ENCODE results near the gene ACBD7. TPM values are rescaled to one million over a fixed set of nuclear protein-coding genes. Genes with fewer than 3 reads are reported as not detected.

Gene ACBD7
- total RNA-seq, 1 experiment from 2014 or later = 5.9 TPM

- no peak overlapping the region for H3K27ac ChIP-seq
- TF ChIP-seq CTCF (conservative IDR thresholded peaks at IDR 0.05) = no peak
- no peak for TF ChIP-seq EZH2 (IDR thresholded peaks at IDR 0.05; ENCODE audit: low read depth)
- H3K4me2 ChIP-seq = no peak overlapping the region
- no peaks in the 10 kb centered on the region for H3K9me3 ChIP-seq (ENCODE audit: insufficient read depth, low read depth)
- H3K9me2 ChIP-seq (ENCODE audit: insufficient read depth) = no peaks in the 10 kb centered on the region
- no peak for DNase-seq
- H3K4me1 ChIP-seq (replicated peaks; ENCODE audit: insufficient read depth) = no peaks in the 10 kb centered on the region; the same call in none of the 2 replicates
- intact Hi-C loops (cut with micrococcal nuclease; ENCODE audit: unreplicated experiment) = loop anchor here (10.0 kb wide), 1 partner anchor 1307 kb away; no protein-coding TSS in a partner anchor
- no peaks in the 10 kb centered on the region for H4K20me1 ChIP-seq (ENCODE audit: insufficient read depth)
- no peaks in the 10 kb centered on the region for H3K36me3 ChIP-seq (ENCODE audit: low read depth)
- no peaks in the 10 kb centered on the region for H3K79me2 ChIP-seq (ENCODE audit: low read depth)
- H3K4me3 ChIP-seq = no peak overlapping the region
- H3K27me3 ChIP-seq (ENCODE audit: insufficient read depth, low read depth) = no peaks in the 10 kb centered on the region
- BruUV-seq (replicated peaks) = no TSS peak
- POLR2A ChIA-PET (ENCODE audit: unreplicated experiment) = no interaction called here
- no peak overlapping the region for H2AFZ ChIP-seq
- H3F3A ChIP-seq (ENCODE audit: insufficient read depth, low read depth) = no peaks in the 10 kb centered on the region; the same call in 1 of the 2 replicates
- CTCF ChIA-PET = no interaction called here
Measured at GRCh38 chr10:15091418-15091817, 2.8 kb upstream of the ACBD7 start.

- Histone ChIP-seq H3K4me3 (peak overlapping the region; percentile 58), H3K4me2 (peak overlapping the region; percentile 89), H3F3A (ENCODE audit: insufficient read depth, low read depth) (peaks cover 4% of the 10 kb centered on the region; the same call in 1 of the 2 replicates), H3K79me2 (ENCODE audit: low read depth) (no peaks in the 10 kb centered on the region), H3K27me3 (ENCODE audit: insufficient read depth, low read depth) (no peaks in the 10 kb centered on the region), H3K9me2 (ENCODE audit: insufficient read depth) (no peaks in the 10 kb centered on the region), H4K20me1 (ENCODE audit: insufficient read depth) (no peaks in the 10 kb centered on the region), H3K36me3 (ENCODE audit: low read depth) (no peaks in the 10 kb centered on the region), H3K9me3 (ENCODE audit: insufficient read depth, low read depth) (no peaks in the 10 kb centered on the region), H3K4me1 (replicated peaks; ENCODE audit: insufficient read depth) (peaks cover 10% of the 10 kb centered on the region), H2AFZ (peak overlapping the region; percentile 82), H3K27ac (peak overlapping the region; percentile 44)
- intact Hi-C loops (cut with micrococcal nuclease; ENCODE audit: unreplicated experiment) = loop anchor here (1.0 kb wide), 2 partner anchors 93 to 130 kb away; partner anchors contain the start of gene DCLRE1C
- no TSS peak for BruUV-seq (replicated peaks)
- TF ChIP-seq CTCF (conservative IDR thresholded peaks at IDR 0.05) (no peak), EZH2 (IDR thresholded peaks at IDR 0.05; ENCODE audit: low read depth) (no peak)
- POLR2A ChIA-PET (ENCODE audit: unreplicated experiment) = interaction anchor here (0.6 kb wide), 1 partner anchor 130 kb away, joined by 3 read pairs; the partner anchor contains the start of gene DCLRE1C
- peak; percentile 75 to 96 for DNase-seq
- CTCF ChIA-PET = interaction anchor here (0.8 kb wide), 1 partner anchor 131 kb away, joined by 3 read pairs; no protein-coding TSS in a partner anchor
Measured at GRCh38 chr10:15084502-15084922, 4.1 kb downstream of the ACBD7 start.

GRCh38 chr10:15083674-15084501, 4.7 kb downstream of the ACBD7 start:
- H3K4me2 ChIP-seq = peak overlapping the region; percentile 89
- TF ChIP-seq CTCF (conservative IDR thresholded peaks at IDR 0.05) = no peak; the same call in 1 of the 2 replicates
- TF ChIP-seq EZH2 (IDR thresholded peaks at IDR 0.05; ENCODE audit: low read depth) = no peak
- POLR2A ChIA-PET (ENCODE audit: unreplicated experiment) = no interaction called here
- no peaks in the 10 kb centered on the region for H3K9me2 ChIP-seq (ENCODE audit: insufficient read depth)
- no peaks in the 10 kb centered on the region for H3K79me2 ChIP-seq (ENCODE audit: low read depth)
- CTCF ChIA-PET = interaction anchor here (0.8 kb wide), 1 partner anchor 131 kb away, joined by 3 read pairs; no protein-coding TSS in a partner anchor
- H3K27ac ChIP-seq = peak overlapping the region; percentile 44
- H2AFZ ChIP-seq = peak overlapping the region; percentile 82
- BruUV-seq (replicated peaks) = TSS peak; percentile 15
- intact Hi-C loops (cut with micrococcal nuclease; ENCODE audit: unreplicated experiment) = loop anchor here (1.0 kb wide), 2 partner anchors 93 to 130 kb away; partner anchors contain the start of gene DCLRE1C
- H3F3A ChIP-seq (ENCODE audit: insufficient read depth, low read depth) = peaks cover 4% of the 10 kb centered on the region; the same call in 1 of the 2 replicates
- no peak for DNase-seq
- H3K9me3 ChIP-seq (ENCODE audit: insufficient read depth, low read depth) = no peaks in the 10 kb centered on the region
- H3K4me3 ChIP-seq = peak overlapping the region; percentile 58
- H3K4me1 ChIP-seq (replicated peaks; ENCODE audit: insufficient read depth) = peaks cover 10% of the 10 kb centered on the region
- H3K27me3 ChIP-seq (ENCODE audit: insufficient read depth, low read depth) = no peaks in the 10 kb centered on the region
- no peaks in the 10 kb centered on the region for H4K20me1 ChIP-seq (ENCODE audit: insufficient read depth)
- no peaks in the 10 kb centered on the region for H3K36me3 ChIP-seq (ENCODE audit: low read depth)

All from PC-9 (cell line).